GM12878 (cell line): ENCODE results near the gene ANAPC4.

Source experiments
- CHD2 ChIP-seq: IDR thresholded peaks from 2 replicates; pipeline ENCODE4 v1.6.1; 2011; ENCODE audit warnings: low read depth, low read length, improper control_type of control experiment, borderline replicate concordance
- CTCF ChIP-seq, 3 experiments: IDR thresholded peaks in 2 of 3; conservative IDR thresholded peaks in 1 of 3; 2 replicates each; pipeline ENCODE4 v1.5.1; 2011; ENCODE audit warnings: low read depth in 3 of 3, low read length in 3 of 3, mild to moderate bottlenecking in 3 of 3, control low read depth in 2 of 3, moderate library complexity in 2 of 3, inconsistent platforms in 1 of 3, mixed read lengths in 1 of 3; ENCODE audit not compliant: control insufficient read depth in 2 of 3, insufficient read depth in 1 of 3; ENCODE audit errors: extremely low read depth in 1 of 3
- ESRRA ChIP-seq: IDR thresholded peaks from 2 replicates; pipeline ENCODE4 v1.6.1; 2012; ENCODE audit warnings: mild to moderate bottlenecking, low read length, improper control_type of control experiment
- ETV6 ChIP-seq, 2 experiments: fragments of 450-650 bp in 1 of 2; IDR thresholded peaks in 1 of 2; conservative IDR thresholded peaks in 1 of 2; 2 replicates each; pipeline ENCODE4 v1.6.1; 2014; ENCODE audit warnings: antibody characterized with exemption in 1 of 2, borderline replicate concordance in 1 of 2, low read depth in 1 of 2, mild to moderate bottlenecking in 1 of 2, moderate library complexity in 1 of 2
- EZH2 ChIP-seq: IDR thresholded peaks from 2 replicates; pipeline ENCODE4 v1.6.1; 2012; ENCODE audit warnings: low read depth, mild to moderate bottlenecking, control low read depth, inconsistent platforms, low read length, borderline replicate concordance; ENCODE audit not compliant: control insufficient read depth
- MAX ChIP-seq: IDR thresholded peaks from 2 replicates; pipeline ENCODE4 v1.6.1; 2012; ENCODE audit warnings: low read depth, low read length, improper control_type of control experiment
- MYC ChIP-seq: IDR thresholded peaks from 2 replicates; pipeline ENCODE4 v1.6.1; 2011; ENCODE audit warnings: mild to moderate bottlenecking, low read length, moderate library complexity, inconsistent platforms; ENCODE audit not compliant: insufficient read depth, insufficient replicate concordance, insufficient read length, severe bottlenecking
- NBN ChIP-seq: fragments of 450-650 bp; IDR thresholded peaks from 2 replicates; pipeline ENCODE4 v1.6.1; 2016
- NFIC ChIP-seq: IDR thresholded peaks from 2 replicates; pipeline ENCODE4 v1.6.1; 2012; ENCODE audit warnings: low read depth, mild to moderate bottlenecking, inconsistent platforms, low read length, moderate library complexity
- NR2C2 ChIP-seq: IDR thresholded peaks from 2 replicates; pipeline ENCODE4 v1.6.1; 2011; ENCODE audit warnings: borderline replicate concordance, low read depth; ENCODE audit not compliant: control insufficient read depth, insufficient read length
- POLR2AphosphoS2 ChIP-seq: IDR thresholded peaks from 2 replicates; pipeline ENCODE4 v1.6.1; 2011; ENCODE audit warnings: low read depth, mild to moderate bottlenecking, low read length, improper control_type of control experiment, moderate library complexity
- POLR2AphosphoS5 ChIP-seq: IDR thresholded peaks from 2 replicates; pipeline ENCODE4 v1.6.1; 2011; ENCODE audit warnings: mild to moderate bottlenecking, low read length, inconsistent platforms
- PRDM15 ChIP-seq: fragments of 450-650 bp; formaldehyde crosslinking; IDR thresholded peaks from 2 replicates; pipeline ENCODE4 v1.4.0; 2020; ENCODE audit warnings: mild to moderate bottlenecking, moderate library complexity
- SREBF2 ChIP-seq: IDR thresholded peaks from 2 replicates; pipeline ENCODE4 v1.6.1; 2012; ENCODE audit warnings: mild to moderate bottlenecking, low read length

- no peak for TF ChIP-seq NR2C2
- no peak for TF ChIP-seq ETV6 (conservative IDR thresholded peaks at IDR 0.05 in 1 of 2, IDR thresholded peaks at IDR 0.05 in 1 of 2; ENCODE audit: borderline replicate concordance in 1 of 2, low read depth in 1 of 2)
- TF ChIP-seq POLR2AphosphoS5, result no peak
- TF ChIP-seq CHD2, result no peak
- no peak for TF ChIP-seq ESRRA
- no peak for TF ChIP-seq NBN
- no peak for TF ChIP-seq PRDM15 (CRISPR knock-in tag)
- TF ChIP-seq SREBF2, result no peak
- TF ChIP-seq MAX, result no peak
- TF ChIP-seq CTCF (IDR thresholded peaks at IDR 0.05 in 2 of 3, conservative IDR thresholded peaks at IDR 0.05 in 1 of 3; ENCODE audit: control insufficient read depth in 2 of 3, extremely low read depth in 1 of 3, insufficient read depth in 1 of 3, low read depth in 3 of 3, low read length in 3 of 3), result no peak
- TF ChIP-seq POLR2AphosphoS2, result no peak
- TF ChIP-seq EZH2, result no peak
- TF ChIP-seq MYC, result no peak
- no peak for TF ChIP-seq NFIC
Measured at GRCh38 chr4:25446611-25447010, 69.5 kb downstream of the ANAPC4 start.
